Measurements from ENCODE around the gene PHLDB3. TPM values are rescaled to one million over a fixed set of nuclear protein-coding genes. Genes with fewer than 3 reads are reported as not detected.

PHLDB3 gene
- total RNA-seq, 1 donor from 2014 or later, result 9.6 TPM

- H3K27ac Mint-ChIP-seq (ENCODE audit: unreplicated experiment), result no peak overlapping the region
- H3K27me3 Mint-ChIP-seq (ENCODE audit: unreplicated experiment), result peaks cover 10% of the 10 kb centered on the region
- no peak overlapping the region for H3K4me3 Mint-ChIP-seq (ENCODE audit: unreplicated experiment)
- no peaks in the 10 kb centered on the region for H3K9me3 Mint-ChIP-seq (ENCODE audit: unreplicated experiment)
- H3K4me1 Mint-ChIP-seq (ENCODE audit: unreplicated experiment), result peaks cover 4% of the 10 kb centered on the region
- no peak for TF ChIP-seq CTCF (IDR thresholded peaks at IDR 0.05; ENCODE audit: unreplicated experiment)
- no peak for DNase-seq (ENCODE audit: low spot score)
- peaks cover 8% of the 10 kb centered on the region for H3K36me3 Mint-ChIP-seq (ENCODE audit: low read depth, unreplicated experiment)
Observed at GRCh38 chr19:43479226-43479625, 25.3 kb downstream of the PHLDB3 start.

GRCh38 chr19:43478323-43478722 lies 26.2 kb downstream of the PHLDB3 start:
- H3K27ac Mint-ChIP-seq (ENCODE audit: unreplicated experiment), result no peak overlapping the region

GRCh38 chr19:43476606-43477005 lies 27.9 kb downstream of the PHLDB3 start:
- DNase-seq (ENCODE audit: low spot score), result no peak
- Mint-ChIP-seq H3K27ac (ENCODE audit: unreplicated experiment) (no peak overlapping the region), H3K27me3 (ENCODE audit: unreplicated experiment) (peaks cover 10% of the 10 kb centered on the region), H3K9me3 (ENCODE audit: unreplicated experiment) (no peaks in the 10 kb centered on the region), H3K4me3 (ENCODE audit: unreplicated experiment) (no peak overlapping the region), H3K36me3 (ENCODE audit: low read depth, unreplicated experiment) (peaks cover 8% of the 10 kb centered on the region), H3K4me1 (ENCODE audit: unreplicated experiment) (peaks cover 4% of the 10 kb centered on the region)
- TF ChIP-seq CTCF (IDR thresholded peaks at IDR 0.05; ENCODE audit: unreplicated experiment), result no peak

More at GRCh38 chr19:43478323-43478722, 26.2 kb downstream of the PHLDB3 start:
- H3K4me3 Mint-ChIP-seq (ENCODE audit: unreplicated experiment), result peak overlapping the region; percentile 14
- H3K4me1 Mint-ChIP-seq (ENCODE audit: unreplicated experiment), result peaks cover 4% of the 10 kb centered on the region
- peaks cover 8% of the 10 kb centered on the region for H3K36me3 Mint-ChIP-seq (ENCODE audit: low read depth, unreplicated experiment)
- H3K9me3 Mint-ChIP-seq (ENCODE audit: unreplicated experiment), result no peaks in the 10 kb centered on the region
- DNase-seq (ENCODE audit: low spot score), result no peak
- TF ChIP-seq CTCF (IDR thresholded peaks at IDR 0.05; ENCODE audit: unreplicated experiment), result no peak
- peaks cover 10% of the 10 kb centered on the region for H3K27me3 Mint-ChIP-seq (ENCODE audit: unreplicated experiment)

- Mint-ChIP-seq H3K4me3 (ENCODE audit: unreplicated experiment) (peak overlapping the region; percentile 71), H3K36me3 (ENCODE audit: low read depth, unreplicated experiment) (peaks cover 8% of the 10 kb centered on the region), H3K4me1 (ENCODE audit: unreplicated experiment) (peaks cover 4% of the 10 kb centered on the region), H3K9me3 (ENCODE audit: unreplicated experiment) (no peaks in the 10 kb centered on the region), H3K27me3 (ENCODE audit: unreplicated experiment) (peaks cover 12% of the 10 kb centered on the region), H3K27ac (ENCODE audit: unreplicated experiment) (peak overlapping the region; percentile 74)
- DNase-seq (ENCODE audit: low spot score), result peak; percentile 99
- TF ChIP-seq CTCF (IDR thresholded peaks at IDR 0.05; ENCODE audit: unreplicated experiment), result no peak
Observed at GRCh38 chr19:43474986-43475705, 29.4 kb downstream of the PHLDB3 start.

- TF ChIP-seq CTCF (IDR thresholded peaks at IDR 0.05; ENCODE audit: unreplicated experiment), result no peak
- H3K4me3 Mint-ChIP-seq (ENCODE audit: unreplicated experiment), result no peak overlapping the region
- H3K4me1 Mint-ChIP-seq (ENCODE audit: unreplicated experiment), result peaks cover 4% of the 10 kb centered on the region
- H3K9me3 Mint-ChIP-seq (ENCODE audit: unreplicated experiment), result no peaks in the 10 kb centered on the region
- peaks cover 8% of the 10 kb centered on the region for H3K36me3 Mint-ChIP-seq (ENCODE audit: low read depth, unreplicated experiment)
- peaks cover 12% of the 10 kb centered on the region for H3K27me3 Mint-ChIP-seq (ENCODE audit: unreplicated experiment)
- H3K27ac Mint-ChIP-seq (ENCODE audit: unreplicated experiment), result no peak overlapping the region
- DNase-seq (ENCODE audit: low spot score), result no peak
Observed at GRCh38 chr19:43474487-43474886, 30.1 kb downstream of the PHLDB3 start.
